Testis (tissue), 2 donors: ENCODE data around the gene AMN.

ENCODE experiments used
- CTCF ChIP-seq, 3 experiments: fragments of 450-650 bp in 2 of 3; fragments of 200-600 bp in 1 of 3; sonication (generic) in 1 of 3; IDR thresholded peaks; one replicate each; pipeline ENCODE4 v1.5.1; 2016 to 2019; ENCODE audit warnings: antibody characterized with exemption in 3 of 3, mild to moderate bottlenecking in 2 of 3, moderate library complexity in 1 of 3
- POLR2A ChIP-seq: fragments of 450-650 bp; IDR thresholded peaks from one replicate; pipeline ENCODE4 v1.6.1; 2017; ENCODE audit warnings: antibody characterized with exemption, mild to moderate bottlenecking, moderate library complexity

- TF ChIP-seq CTCF (IDR thresholded peaks at IDR 0.05), result no peak
- no peak for TF ChIP-seq POLR2A
Measured at GRCh38 chr14:102909462-102909861, 13.0 kb upstream of the AMN start.
